H9 (cell line): ENCODE data around the gene CCNY. TPM values are rescaled to one million over a fixed set of nuclear protein-coding genes. Genes with fewer than 3 reads are reported as not detected.

Experiments
- DNase-seq: peaks from one replicate; pipeline ENCODE4 v3.0.0-alpha.2; 2017
- H2AFZ ChIP-seq: one replicate; pipeline ENCODE4 v1.6.1; 2013; ENCODE audit warnings: mild to moderate bottlenecking, low read length, control low read depth, moderate library complexity
- H2AK5ac ChIP-seq: 2 replicates; pipeline ENCODE4 v1.6.1; 2013; ENCODE audit warnings: low read length, control low read depth, mixed read lengths; ENCODE audit not compliant: insufficient read length
- H2BK120ac ChIP-seq: one replicate; pipeline ENCODE4 v1.6.1; 2013; ENCODE audit warnings: low read depth, mild to moderate bottlenecking, low read length, control low read depth, inconsistent platforms; ENCODE audit not compliant: poor library complexity, severe bottlenecking
- H2BK12ac ChIP-seq: 2 replicates; pipeline ENCODE4 v1.6.1; 2013; ENCODE audit warnings: low read length, control low read depth, mixed read lengths, low read depth; ENCODE audit not compliant: insufficient read length
- H2BK15ac ChIP-seq: 2 replicates; pipeline ENCODE4 v1.6.1; 2013; ENCODE audit warnings: low read depth, low read length, control low read depth
- H2BK20ac ChIP-seq: one replicate; pipeline ENCODE4 v1.6.1; 2013; ENCODE audit warnings: low read depth, mild to moderate bottlenecking, low read length, control low read depth, inconsistent platforms; ENCODE audit not compliant: poor library complexity, severe bottlenecking
- H2BK5ac ChIP-seq: 2 replicates; pipeline ENCODE4 v1.6.1; 2013; ENCODE audit warnings: low read length, control low read depth, mixed read lengths; ENCODE audit not compliant: insufficient read length
- H3K14ac ChIP-seq: 2 replicates; pipeline ENCODE4 v1.6.1; 2013; ENCODE audit warnings: low read length, control low read depth; ENCODE audit not compliant: insufficient read depth
- H3K18ac ChIP-seq: 2 replicates; pipeline ENCODE4 v1.6.1; 2013; ENCODE audit warnings: low read depth, mild to moderate bottlenecking, mixed read lengths, low read length, control low read depth; ENCODE audit not compliant: insufficient read length
- H3K23ac ChIP-seq: 2 replicates; pipeline ENCODE4 v1.6.1; 2013; ENCODE audit warnings: low read length, control low read depth, mixed read lengths, low read depth; ENCODE audit not compliant: insufficient read length
- H3K23me2 ChIP-seq: 2 replicates; pipeline ENCODE4 v1.6.1; 2013; ENCODE audit warnings: low read depth, mild to moderate bottlenecking, mixed read lengths, low read length, control low read depth; ENCODE audit not compliant: insufficient read length, poor library complexity, severe bottlenecking
- H3K27ac ChIP-seq: 2 replicates; pipeline ENCODE4 v1.5.1; 2013; ENCODE audit warnings: low read length, control low read depth, mixed read lengths, low read depth; ENCODE audit not compliant: insufficient read length
- H3K27me3 ChIP-seq: 2 replicates; pipeline ENCODE4 v1.6.1; 2013; ENCODE audit warnings: low read length, control low read depth, inconsistent platforms; ENCODE audit not compliant: insufficient read depth
- H3K4ac ChIP-seq: 2 replicates; pipeline ENCODE4 v1.6.1; 2013; ENCODE audit warnings: low read depth, mild to moderate bottlenecking, control low read depth, inconsistent platforms, low read length, moderate library complexity
- H3K4me1 ChIP-seq: 2 replicates; pipeline ENCODE4 v1.6.1; 2013; ENCODE audit warnings: low read length, control low read depth, inconsistent platforms; ENCODE audit not compliant: insufficient read depth
- H3K4me2 ChIP-seq: 2 replicates; pipeline ENCODE4 v1.6.1; 2013; ENCODE audit warnings: low read length, control low read depth, mixed read lengths; ENCODE audit not compliant: insufficient read length, insufficient read depth
- H3K56ac ChIP-seq: 2 replicates; pipeline ENCODE4 v1.6.1; 2013; ENCODE audit warnings: low read depth, mild to moderate bottlenecking, mixed read lengths, low read length, control low read depth; ENCODE audit not compliant: insufficient read length
- H3K79me1 ChIP-seq: 2 replicates; pipeline ENCODE4 v1.6.1; 2013; ENCODE audit warnings: low read depth, mild to moderate bottlenecking, moderate library complexity, low read length, control low read depth, inconsistent platforms; ENCODE audit not compliant: insufficient read depth, poor library complexity, severe bottlenecking
- H3K79me2 ChIP-seq: 2 replicates; pipeline ENCODE4 v1.6.1; 2013; ENCODE audit warnings: low read length, control low read depth, inconsistent platforms; ENCODE audit not compliant: insufficient read depth
- H3K9ac ChIP-seq: 2 replicates; pipeline ENCODE4 v1.6.1; 2013; ENCODE audit warnings: low read length, control low read depth, mixed read lengths; ENCODE audit not compliant: insufficient read length; ENCODE audit errors: extremely low read depth
- H3K9me3 ChIP-seq: one replicate; pipeline ENCODE4 v1.6.1; 2013; ENCODE audit warnings: low read depth, low read length, inconsistent platforms; ENCODE audit not compliant: control insufficient read depth
- H3T11ph ChIP-seq: one replicate; pipeline ENCODE4 v1.6.1; 2013; ENCODE audit warnings: mild to moderate bottlenecking, low read length, control low read depth, inconsistent platforms
- H4K20me1 ChIP-seq: one replicate; pipeline ENCODE4 v1.6.1; 2013; ENCODE audit not compliant: control insufficient read depth, insufficient read length, insufficient read depth
- H4K5ac ChIP-seq: 2 replicates; pipeline ENCODE4 v1.6.1; 2013; ENCODE audit warnings: low read depth, mild to moderate bottlenecking, mixed read lengths, low read length, control low read depth; ENCODE audit not compliant: insufficient read length
- H4K8ac ChIP-seq: replicated peaks from 2 replicates; pipeline ENCODE4 v1.6.1; 2013; ENCODE audit warnings: low read length, control low read depth, mixed read lengths, low read depth; ENCODE audit not compliant: insufficient read length
- H4K91ac ChIP-seq: 2 replicates; pipeline ENCODE4 v1.6.1; 2013; ENCODE audit warnings: low read depth, mild to moderate bottlenecking, moderate library complexity, mixed read lengths, low read length, control low read depth; ENCODE audit not compliant: insufficient read length
- H3K27ac Mint-ChIP-seq, 3 experiments: 2 replicates in 2 of 3; 3 replicates in 1 of 3; pipeline ENCODE4 v1.8.0; 2020 to 2021; ENCODE audit warnings: mixed read lengths in 3 of 3, mild to moderate bottlenecking in 1 of 3, moderate library complexity in 1 of 3
- H3K27me3 Mint-ChIP-seq: 2 replicates; pipeline ENCODE4 v1.8.0; 2021; ENCODE audit warnings: low read depth, mild to moderate bottlenecking, moderate library complexity, mixed read lengths
- H3K36me3 Mint-ChIP-seq, 3 experiments: 2 replicates in 2 of 3; 3 replicates in 1 of 3; pipeline ENCODE4 v1.8.0; 2020 to 2021; ENCODE audit warnings: low read depth in 3 of 3, mixed read lengths in 3 of 3; ENCODE audit not compliant: insufficient read depth in 1 of 3
- H3K4me1 Mint-ChIP-seq, 2 experiments: 2 replicates each; pipeline ENCODE4 v1.8.0; 2020; ENCODE audit warnings: mixed read lengths in 2 of 2
- H3K4me3 Mint-ChIP-seq, 2 experiments: 2 replicates in 1 of 2; 3 replicates in 1 of 2; pipeline ENCODE4 v1.8.0; 2020 to 2021; ENCODE audit warnings: mild to moderate bottlenecking in 2 of 2, mixed read lengths in 2 of 2, moderate library complexity in 1 of 2
- H3K9me3 Mint-ChIP-seq, 2 experiments: 2 replicates in 1 of 2; 3 replicates in 1 of 2; pipeline ENCODE4 v1.8.0; 2020; ENCODE audit warnings: mild to moderate bottlenecking in 2 of 2, mixed read lengths in 2 of 2, moderate library complexity in 1 of 2
- WGBS: extraction: QIAGEN DNeasy Blood & Tissue Kit; methylation state at CpG from one replicate; pipeline ENCODE4 v1.1.7; 2013; ENCODE audit warnings: missing lambda C conversion rate, low lambda C conversion rate, mixed read lengths; ENCODE audit not compliant: insufficient read length; ENCODE audit errors: extremely low coverage; 5-methylcytosine and 5-hydroxymethylcytosine counted together
- total RNA-seq: library from RNA; stranded (reverse); gene quantifications from 2 replicates; pipeline ENCODE4 v1.2.1, GENCODE V29; 2021
- TF ChIP-seq, protein P1 (sequence below): fragments of 200-600 bp; sonication (generic); conservative IDR thresholded peaks from 3 replicates; pipeline ENCODE4 v1.8.0; 2021; ENCODE audit warnings: antibody characterized with exemption, mild to moderate bottlenecking

The CCNY gene
- total RNA-seq, 1 experiment from 2014 or later, result 62.1 TPM

DNA sequence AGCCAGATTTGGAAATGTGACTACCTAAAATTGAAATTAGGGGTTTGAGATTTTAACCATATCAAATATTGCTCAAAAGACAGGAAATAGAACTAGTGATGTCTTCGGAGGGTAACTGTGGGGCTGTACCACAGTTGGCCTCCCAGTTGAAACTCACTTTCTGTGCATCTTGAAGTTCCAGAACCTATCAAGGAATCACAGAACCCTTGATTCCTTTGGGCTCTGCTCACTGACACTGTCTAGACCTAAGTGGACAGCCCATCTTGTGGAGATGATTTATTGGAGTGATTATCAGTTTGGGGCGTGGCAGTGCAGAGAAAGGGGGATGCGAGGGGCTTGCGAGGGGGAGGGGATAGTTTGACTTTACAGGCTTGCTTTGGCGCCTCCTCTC is 134.6 kb downstream of the CCNY start:
- Mint-ChIP-seq H3K4me1 (peaks cover 57 to 64% of the 10 kb centered on the region in 2 experiments), H3K27me3 (no peaks in the 10 kb centered on the region)
- H3K4me1 ChIP-seq, result peaks cover 8% of the 10 kb centered on the region; the same call in 1 of the 2 replicates

More for the DNA sequence above, 134.6 kb downstream of the CCNY start:
- no peak overlapping the region for H3K18ac ChIP-seq
- H2AK5ac ChIP-seq, result no peak overlapping the region
- H2BK120ac ChIP-seq, result no peak overlapping the region
- no peak overlapping the region for H3T11ph ChIP-seq
- no peak overlapping the region for H4K5ac ChIP-seq
- WGBS, result no CpG with 5 or more reads among the region's 5 CpGs
- no peaks in the 10 kb centered on the region for H3K23me2 ChIP-seq
- H4K8ac ChIP-seq, result no peak overlapping the region
- Mint-ChIP-seq H3K36me3 (peaks cover 0 to 4% (median 2%) of the 10 kb centered on the region in 3 experiments; a peak in 2 of 7 replicates), H3K4me3 (no peak overlapping the region; a peak in 1 of 5 replicates), H3K9me3 (no peaks in the 10 kb centered on the region), H3K27ac (peak overlapping the region in 1 of 3 experiments; percentile 81; a peak in 2 of 7 replicates)
- no peak overlapping the region for H2BK5ac ChIP-seq
- no peak overlapping the region for H3K27ac ChIP-seq
- no peak for DNase-seq
- peaks cover 4% of the 10 kb centered on the region for H3K79me1 ChIP-seq
- no peak overlapping the region for H3K9ac ChIP-seq
- no peak overlapping the region for H3K4ac ChIP-seq
- H3K56ac ChIP-seq, result no peak overlapping the region
- H2BK20ac ChIP-seq, result no peak overlapping the region
- no peak overlapping the region for H3K4me2 ChIP-seq
- H4K91ac ChIP-seq, result no peak overlapping the region
- no peaks in the 10 kb centered on the region for H3K27me3 ChIP-seq
- H2BK12ac ChIP-seq, result no peak overlapping the region
- no peak overlapping the region for H3K14ac ChIP-seq
- H3K23ac ChIP-seq, result no peak overlapping the region
- H2AFZ ChIP-seq, result no peak overlapping the region
- peaks cover 6% of the 10 kb centered on the region; the same call in 1 of the 2 replicates for H3K79me2 ChIP-seq
- TF ChIP-seq, protein P1, sequence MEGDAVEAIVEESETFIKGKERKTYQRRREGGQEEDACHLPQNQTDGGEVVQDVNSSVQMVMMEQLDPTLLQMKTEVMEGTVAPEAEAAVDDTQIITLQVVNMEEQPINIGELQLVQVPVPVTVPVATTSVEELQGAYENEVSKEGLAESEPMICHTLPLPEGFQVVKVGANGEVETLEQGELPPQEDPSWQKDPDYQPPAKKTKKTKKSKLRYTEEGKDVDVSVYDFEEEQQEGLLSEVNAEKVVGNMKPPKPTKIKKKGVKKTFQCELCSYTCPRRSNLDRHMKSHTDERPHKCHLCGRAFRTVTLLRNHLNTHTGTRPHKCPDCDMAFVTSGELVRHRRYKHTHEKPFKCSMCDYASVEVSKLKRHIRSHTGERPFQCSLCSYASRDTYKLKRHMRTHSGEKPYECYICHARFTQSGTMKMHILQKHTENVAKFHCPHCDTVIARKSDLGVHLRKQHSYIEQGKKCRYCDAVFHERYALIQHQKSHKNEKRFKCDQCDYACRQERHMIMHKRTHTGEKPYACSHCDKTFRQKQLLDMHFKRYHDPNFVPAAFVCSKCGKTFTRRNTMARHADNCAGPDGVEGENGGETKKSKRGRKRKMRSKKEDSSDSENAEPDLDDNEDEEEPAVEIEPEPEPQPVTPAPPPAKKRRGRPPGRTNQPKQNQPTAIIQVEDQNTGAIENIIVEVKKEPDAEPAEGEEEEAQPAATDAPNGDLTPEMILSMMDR, result no peak
- H3K9me3 ChIP-seq, result no peaks in the 10 kb centered on the region
- H2BK15ac ChIP-seq, result no peak overlapping the region
- no peaks in the 10 kb centered on the region for H4K20me1 ChIP-seq
